Gastrocnemius medialis (tissue), 4 donors: ENCODE measurements around the gene DISP2. TPM values are rescaled to one million over a fixed set of nuclear protein-coding genes. Genes with fewer than 3 reads are reported as not detected.

Experiments used
- ATAC-seq, 2 donors: fragments of 150-250 bp; one replicate each; pipeline ENCODE4 v1.9.1; 2016
- DNase-seq, 2 donors: peaks; one replicate each; pipeline ENCODE4 v3.0.0-alpha.2; 2019
- H3K27ac ChIP-seq, 4 donors: fragments of 200-600 bp; sonication (generic); 1 replicate in 1 of 4; 2 replicates in 3 of 4; pipeline ENCODE4 v1.5.1; 2016 to 2018; ENCODE audit warnings: mild to moderate bottlenecking in 2 of 4, moderate library complexity in 1 of 4
- H3K27me3 ChIP-seq, 3 donors: fragments of 200-600 bp; sonication (generic) in 2 of 3; 1 replicate in 1 of 3; 2 replicates in 2 of 3; pipeline versions ENCODE4 v1.5.1 to v1.6.0; 2016 to 2019; ENCODE audit warnings: mild to moderate bottlenecking in 1 of 3, moderate library complexity in 1 of 3
- H3K36me3 ChIP-seq, 2 donors: fragments of 200-600 bp; sonication (generic) in 1 of 2; one replicate each; pipeline ENCODE4 v1.5.1; 2017 to 2018
- H3K4me1 ChIP-seq, 2 donors: fragments of 200-600 bp; sonication (generic) in 1 of 2; one replicate each; pipeline ENCODE4 v1.5.1; 2016 to 2017; ENCODE audit warnings: mild to moderate bottlenecking in 2 of 2
- H3K4me3 ChIP-seq, 4 donors: fragments of 200-600 bp; sonication (generic) in 3 of 4; 1 replicate in 1 of 4; 2 replicates in 3 of 4; pipeline ENCODE4 v1.5.1; 2016 to 2019; ENCODE audit warnings: mild to moderate bottlenecking in 2 of 4
- H3K9me3 ChIP-seq, 3 donors: fragments of 200-600 bp; sonication (generic) in 2 of 3; 1 replicate in 1 of 3; 2 replicates in 2 of 3; pipeline ENCODE4 v1.5.1; 2016 to 2019
- CTCF ChIP-seq, 5 experiments: fragments of 450-650 bp in 3 of 5; fragments of 200-600 bp in 2 of 5; sonication (generic) in 2 of 5; IDR thresholded peaks in 4 of 5; conservative IDR thresholded peaks in 1 of 5; 1 replicate in 4 of 5; 2 replicates in 1 of 5; pipeline ENCODE4 v1.5.1; 2016 to 2019; ENCODE audit warnings: antibody characterized with exemption in 5 of 5, mild to moderate bottlenecking in 3 of 5, moderate library complexity in 3 of 5
- POLR2A ChIP-seq, 2 donors: fragments of 450-650 bp; IDR thresholded peaks; one replicate each; pipeline ENCODE4 v1.6.1; 2017; ENCODE audit warnings: antibody characterized with exemption in 2 of 2, mild to moderate bottlenecking in 2 of 2, moderate library complexity in 2 of 2
- in situ Hi-C, 4 donors: fragments of 200-750 bp; cut with MboI; loops; one replicate each; pipeline versions ENCODE4 v1.15.0 to v1.8.0; 2017; ENCODE audit warnings: low sequenced_read_pairs in 4 of 4
- intact Hi-C: fragments of 100-400 bp; cut with DNase I; formaldehyde crosslinking; loops from one replicate; pipeline ENCODE4 v1.15.1; 2023; ENCODE audit warnings: low total_unique reads
- total RNA-seq, 4 donors: library from RNA; depleted of rRNA; stranded (reverse); fragments of >200 nt; gene quantifications; one replicate each; pipeline versions ENCODE4 v1.1.0 to v1.2.3, GENCODE V29; 2016

The DISP2 gene
- total RNA-seq, 4 donors from 2014 or later, result 0.02 to 0.12 (median 0.06) TPM

- H3K36me3 ChIP-seq, result peaks cover 0 to 63% of the 10 kb centered on the region in 2 donors
- TF ChIP-seq POLR2A (IDR thresholded peaks at IDR 0.05), result no peak
- TF ChIP-seq CTCF (IDR thresholded peaks at IDR 0.05 in 4 of 5, conservative IDR thresholded peaks at IDR 0.05 in 1 of 5), result no peak
- no peak overlapping the region for H3K27ac ChIP-seq
- intact Hi-C loops, result no loop called here
- H3K4me1 ChIP-seq, result no peaks in the 10 kb centered on the region
- H3K27me3 ChIP-seq, result no peaks in the 10 kb centered on the region
- no peak for ATAC-seq
- in situ Hi-C loops, result no loop called here
- DNase-seq, result no peak
- no peak overlapping the region for H3K4me3 ChIP-seq
- H3K9me3 ChIP-seq, result no peaks in the 10 kb centered on the region
Observed at GRCh38 chr15:40389824-40390595, 32.0 kb downstream of the DISP2 start.

- intact Hi-C loops, result no loop called here
- Histone ChIP-seq H3K9me3 (no peaks in the 10 kb centered on the region), H3K4me1 (peaks cover 0 to 2% of the 10 kb centered on the region in 2 donors), H3K4me3 (no peak overlapping the region), H3K27ac (no peak overlapping the region), H3K36me3 (peaks cover 0 to 49% of the 10 kb centered on the region in 2 donors), H3K27me3 (no peaks in the 10 kb centered on the region)
- no peak for TF ChIP-seq POLR2A (IDR thresholded peaks at IDR 0.05)
- TF ChIP-seq CTCF (IDR thresholded peaks at IDR 0.05 in 4 of 5, conservative IDR thresholded peaks at IDR 0.05 in 1 of 5), result no peak
- DNase-seq (no peak), ATAC-seq (no peak)
- in situ Hi-C loops, result no loop called here
Observed at GRCh38 chr15:40392986-40393948, 35.2 kb downstream of the DISP2 start.

GRCh38 chr15:40397688-40398412 lies 39.8 kb downstream of the DISP2 start:
- Histone ChIP-seq H3K4me1 (peaks cover 0 to 2% of the 10 kb centered on the region in 2 donors), H3K9me3 (no peaks in the 10 kb centered on the region), H3K27ac (no peak overlapping the region), H3K4me3 (no peak overlapping the region), H3K36me3 (peaks cover 0 to 12% of the 10 kb centered on the region in 2 donors), H3K27me3 (no peaks in the 10 kb centered on the region)
- in situ Hi-C loops, result no loop called here
- DNase-seq (no peak), ATAC-seq (no peak)
- TF ChIP-seq POLR2A (IDR thresholded peaks at IDR 0.05) (no peak), CTCF (IDR thresholded peaks at IDR 0.05 in 4 of 5, conservative IDR thresholded peaks at IDR 0.05 in 1 of 5) (no peak)
- intact Hi-C loops, result no loop called here

- H3K36me3 ChIP-seq, result peaks cover 0 to 8% of the 10 kb centered on the region in 2 donors
- no peaks in the 10 kb centered on the region for H3K27me3 ChIP-seq
- H3K27ac ChIP-seq, result no peak overlapping the region
- ATAC-seq, result no peak
- intact Hi-C loops (no loop called here), in situ Hi-C loops (no loop called here)
- peaks cover 0 to 2% of the 10 kb centered on the region in 2 donors for H3K4me1 ChIP-seq
- DNase-seq, result peak in 1 of 2 donors; percentile 13
- H3K4me3 ChIP-seq, result no peak overlapping the region
- TF ChIP-seq CTCF (IDR thresholded peaks at IDR 0.05 in 4 of 5, conservative IDR thresholded peaks at IDR 0.05 in 1 of 5) (no peak), POLR2A (IDR thresholded peaks at IDR 0.05) (no peak)
- H3K9me3 ChIP-seq, result no peaks in the 10 kb centered on the region
Observed at GRCh38 chr15:40398413-40398873, 40.4 kb downstream of the DISP2 start.
